CD4-positive, alpha-beta T cell (primary cell): ENCODE results near the gene NUDT3. TPM values are rescaled to one million over a fixed set of nuclear protein-coding genes. Genes with fewer than 3 reads are reported as not detected.

Experiments
- ATAC-seq: fragments of 200-7000 bp; cut with Tn5 transposase; one replicate; pipeline ENCODE4 v1.10.0; 2022; ENCODE audit warnings: mild to moderate bottlenecking; ENCODE audit not compliant: poor library complexity
- CTCF ChIA-PET: fragments of 350-600 bp; sonication (Branson Sonifier 250); formaldehyde crosslinking; loops from one replicate; lab custom pipeline; 2021; ENCODE audit warnings: antibody characterized with exemption, inconsistent platforms; lab: Charles Lee
- POLR2A ChIA-PET: fragments of 350-600 bp; sonication (Branson Sonifier 250); formaldehyde crosslinking; loops from one replicate; lab custom pipeline; 2021; ENCODE audit warnings: antibody characterized with exemption, inconsistent platforms; lab: Charles Lee
- DNase-seq, 14 experiments: peaks; one replicate each; pipeline ENCODE4 v3.0.0-alpha.2; 2013 to 2020; ENCODE audit warnings: mixed read lengths in 2 of 14
- H3K27ac ChIP-seq, 2 donors: one replicate each; pipeline versions ENCODE4 v1.5.1 to v1.7.0; 2013; ENCODE audit warnings: low read length in 2 of 2, low read depth in 1 of 2, mild to moderate bottlenecking in 1 of 2
- H3K27me3 ChIP-seq, 2 experiments: 1 replicate in 1 of 2; 2 replicates in 1 of 2; pipeline versions ENCODE4 v1.6.1 to v1.7.0; 2013; ENCODE audit warnings: low read length in 2 of 2, control low read depth in 1 of 2, mild to moderate bottlenecking in 1 of 2, moderate library complexity in 1 of 2; ENCODE audit not compliant: insufficient read depth in 2 of 2, control insufficient read depth in 1 of 2
- H3K36me3 ChIP-seq: one replicate; pipeline ENCODE4 v1.6.1; 2013; ENCODE audit warnings: low read length, control low read depth; ENCODE audit not compliant: insufficient read depth
- H3K4me1 ChIP-seq: one replicate; pipeline ENCODE4 v1.6.1; 2013; ENCODE audit warnings: low read length, control low read depth; ENCODE audit not compliant: insufficient read depth
- H3K4me3 ChIP-seq: one replicate; pipeline ENCODE4 v1.5.1; 2013; ENCODE audit warnings: mild to moderate bottlenecking, low read length, moderate library complexity
- H3K9me3 ChIP-seq, 2 experiments: 1 replicate in 1 of 2; 2 replicates in 1 of 2; pipeline versions ENCODE4 v1.6.1 to v1.7.0; 2013; ENCODE audit warnings: low read length in 2 of 2, mild to moderate bottlenecking in 2 of 2, control low read depth in 1 of 2, moderate library complexity in 1 of 2; ENCODE audit not compliant: control insufficient read depth in 1 of 2, insufficient read depth in 1 of 2
- H3K27ac Mint-ChIP-seq: one replicate; pipeline ENCODE4 v1.8.0; 2020; ENCODE audit warnings: mixed read lengths
- H3K27me3 Mint-ChIP-seq: one replicate; pipeline ENCODE4 v1.8.0; 2021; ENCODE audit warnings: mixed read lengths
- H3K36me3 Mint-ChIP-seq: one replicate; pipeline ENCODE4 v1.8.0; 2021; ENCODE audit warnings: low read depth, mixed read lengths
- H3K4me1 Mint-ChIP-seq: one replicate; pipeline ENCODE4 v1.8.0; 2021; ENCODE audit warnings: low read depth, mixed read lengths
- H3K4me3 Mint-ChIP-seq: one replicate; pipeline ENCODE4 v1.8.0; 2020; ENCODE audit warnings: mild to moderate bottlenecking, mixed read lengths
- H3K9me3 Mint-ChIP-seq: one replicate; pipeline ENCODE4 v1.8.0; 2020; ENCODE audit warnings: mixed read lengths
- intact Hi-C, 2 experiments: fragments of 100-400 bp; cut with DNase I in 1 of 2; cut with micrococcal nuclease in 1 of 2; formaldehyde crosslinking; loops; one replicate each; pipeline versions ENCODE4 v1.15.1 to v1.9.0; 2023 to 2025; cut with DNase I, micrococcal nuclease
- total RNA-seq, 174 experiments: library from RNA in 2 of 174; stranded (reverse) in 2 of 174; gene quantifications; one replicate each; pipeline ENCODE4 v1.2.3 and lab custom pipeline; 2021 to 2026
- TF ChIP-seq, protein P1 (sequence below): fragments of 200-600 bp; IDR thresholded peaks from one replicate; pipeline ENCODE4 v1.8.0; 2022; ENCODE audit warnings: antibody characterized with exemption, mild to moderate bottlenecking

NUDT3 gene
- total RNA-seq, 2 experiments from 2014 or later: 14.8 to 15.0 TPM

GRCh38 chr6:34295721-34296120, 96.7 kb downstream of the NUDT3 start:
- ATAC-seq (no peak), DNase-seq (peak in 1 of 14 experiments; percentile 5)
- no peaks in the 10 kb centered on the region for H3K27me3 ChIP-seq
- no peaks in the 10 kb centered on the region for H3K9me3 ChIP-seq
- H3K4me1 Mint-ChIP-seq: peaks cover 5% of the 10 kb centered on the region
- intact Hi-C loops: no loop called here
- no peak overlapping the region for H3K4me3 ChIP-seq
- H3K9me3 Mint-ChIP-seq: no peaks in the 10 kb centered on the region
- no peaks in the 10 kb centered on the region for H3K27me3 Mint-ChIP-seq
- H3K4me1 ChIP-seq: peaks cover 4% of the 10 kb centered on the region
- H3K36me3 ChIP-seq: peaks cover 30% of the 10 kb centered on the region
- ChIA-PET POLR2A (no interaction called here), CTCF (no interaction called here)
- H3K36me3 Mint-ChIP-seq: peaks cover 40% of the 10 kb centered on the region
- no peak overlapping the region for H3K27ac Mint-ChIP-seq
- no peak overlapping the region for H3K27ac ChIP-seq
- TF ChIP-seq, protein P1, sequence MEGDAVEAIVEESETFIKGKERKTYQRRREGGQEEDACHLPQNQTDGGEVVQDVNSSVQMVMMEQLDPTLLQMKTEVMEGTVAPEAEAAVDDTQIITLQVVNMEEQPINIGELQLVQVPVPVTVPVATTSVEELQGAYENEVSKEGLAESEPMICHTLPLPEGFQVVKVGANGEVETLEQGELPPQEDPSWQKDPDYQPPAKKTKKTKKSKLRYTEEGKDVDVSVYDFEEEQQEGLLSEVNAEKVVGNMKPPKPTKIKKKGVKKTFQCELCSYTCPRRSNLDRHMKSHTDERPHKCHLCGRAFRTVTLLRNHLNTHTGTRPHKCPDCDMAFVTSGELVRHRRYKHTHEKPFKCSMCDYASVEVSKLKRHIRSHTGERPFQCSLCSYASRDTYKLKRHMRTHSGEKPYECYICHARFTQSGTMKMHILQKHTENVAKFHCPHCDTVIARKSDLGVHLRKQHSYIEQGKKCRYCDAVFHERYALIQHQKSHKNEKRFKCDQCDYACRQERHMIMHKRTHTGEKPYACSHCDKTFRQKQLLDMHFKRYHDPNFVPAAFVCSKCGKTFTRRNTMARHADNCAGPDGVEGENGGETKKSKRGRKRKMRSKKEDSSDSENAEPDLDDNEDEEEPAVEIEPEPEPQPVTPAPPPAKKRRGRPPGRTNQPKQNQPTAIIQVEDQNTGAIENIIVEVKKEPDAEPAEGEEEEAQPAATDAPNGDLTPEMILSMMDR: no peak
- H3K4me3 Mint-ChIP-seq: no peak overlapping the region

DNA sequence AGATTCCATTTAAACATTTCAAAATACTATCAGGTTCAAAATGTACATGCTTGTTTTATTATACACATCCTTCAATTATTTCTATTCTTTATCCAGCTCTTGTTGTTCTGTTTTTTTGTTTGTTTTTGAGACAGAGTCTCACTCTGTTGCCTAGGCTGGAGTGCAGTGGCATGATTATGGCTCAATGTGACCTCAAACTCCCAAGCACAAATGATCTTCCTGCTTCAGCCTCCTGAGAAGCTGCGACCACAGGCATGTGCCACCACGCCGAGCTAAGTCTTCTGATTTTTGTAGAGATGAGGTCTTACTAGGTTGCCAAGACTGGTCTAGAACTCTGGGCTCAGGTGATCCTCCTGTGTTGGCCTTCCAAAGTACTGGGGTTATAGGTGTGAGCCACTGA, 99.5 kb downstream of the NUDT3 start:
- Histone ChIP-seq H3K4me1 (peaks cover 8% of the 10 kb centered on the region), H3K9me3 (no peaks in the 10 kb centered on the region), H3K36me3 (peaks cover 30% of the 10 kb centered on the region), H3K4me3 (no peak overlapping the region), H3K27me3 (no peaks in the 10 kb centered on the region), H3K27ac (no peak overlapping the region)
- ATAC-seq (no peak), DNase-seq (no peak)
- H3K4me3 Mint-ChIP-seq: no peak overlapping the region
- intact Hi-C loops: no loop called here
- peaks cover 56% of the 10 kb centered on the region for H3K36me3 Mint-ChIP-seq
- TF ChIP-seq, protein P1: no peak
- ChIA-PET POLR2A (no interaction called here), CTCF (no interaction called here)
- no peaks in the 10 kb centered on the region for H3K27me3 Mint-ChIP-seq
- H3K27ac Mint-ChIP-seq: no peak overlapping the region
- H3K9me3 Mint-ChIP-seq: no peaks in the 10 kb centered on the region
- peaks cover 10% of the 10 kb centered on the region for H3K4me1 Mint-ChIP-seq

GRCh38 chr6:34289137-34289536, 103.3 kb downstream of the NUDT3 start:
- peaks cover 72% of the 10 kb centered on the region for H3K36me3 Mint-ChIP-seq
- ChIA-PET CTCF (interaction anchor here (0.9 kb wide), 1 partner anchor 93 kb away, joined by 3 read pairs; no protein-coding TSS in a partner anchor), POLR2A (interaction anchor here (1.2 kb wide), 1 partner anchor 40 kb away, joined by 3 read pairs; the partner anchor contains the start of gene SMIM29)
- Histone ChIP-seq H3K27ac (no peak overlapping the region), H3K27me3 (no peaks in the 10 kb centered on the region), H3K9me3 (no peaks in the 10 kb centered on the region), H3K4me3 (no peak overlapping the region), H3K36me3 (peaks cover 33% of the 10 kb centered on the region), H3K4me1 (peaks cover 4% of the 10 kb centered on the region)
- no peak for ATAC-seq
- peaks cover 21% of the 10 kb centered on the region for H3K4me1 Mint-ChIP-seq
- H3K27me3 Mint-ChIP-seq: no peaks in the 10 kb centered on the region
- TF ChIP-seq, protein P1: no peak
- no peaks in the 10 kb centered on the region for H3K9me3 Mint-ChIP-seq
- peak overlapping the region; percentile 56 for H3K27ac Mint-ChIP-seq
- no peak for DNase-seq
- intact Hi-C loops: no loop called here
- H3K4me3 Mint-ChIP-seq: no peak overlapping the region
